ENCODE data around the gene CPEB3.

The CPEB3 gene

GRCh38 chr10:92263396-92263795 is 27.5 kb downstream of the CPEB3 start:
- H3K9me3 ChIP-seq (ENCODE audit: insufficient read depth, low read length, severe bottlenecking): no peaks in the 10 kb centered on the region
- H3K4me2 ChIP-seq (ENCODE audit: insufficient read depth, low read length): no peak overlapping the region
- no peaks in the 10 kb centered on the region for H3K79me2 ChIP-seq (ENCODE audit: insufficient read depth, low read length)
- H3K9ac ChIP-seq (ENCODE audit: low read depth, low read length): no peak overlapping the region
- no peak for DNase-seq
- no peaks in the 10 kb centered on the region for H3K27me3 ChIP-seq (ENCODE audit: insufficient read depth, low read length, poor library complexity)
- no peak for ATAC-seq (ENCODE audit: insufficient read depth, low read depth)
- no peak overlapping the region for H3K27ac ChIP-seq (ENCODE audit: low read length)
- TF ChIP-seq EZH2 (IDR thresholded peaks at IDR 0.05; ENCODE audit: borderline replicate concordance, low read depth, low read length, severe bottlenecking) (no peak), CTCF (IDR thresholded peaks at IDR 0.05; ENCODE audit: borderline replicate concordance, extremely low read depth, low read length, poor library complexity, severe bottlenecking) (no peak)
- H2AFZ ChIP-seq (ENCODE audit: low read depth, low read length): no peak overlapping the region
- no peaks in the 10 kb centered on the region for H3K36me3 ChIP-seq (ENCODE audit: insufficient read depth, low read length)
- no peak overlapping the region for H3K4me3 ChIP-seq (ENCODE audit: low read depth in 1 of 2, low read length in 2 of 2)
- H4K20me1 ChIP-seq (ENCODE audit: insufficient read depth, low read length): no peaks in the 10 kb centered on the region
- H3K4me1 ChIP-seq (ENCODE audit: insufficient read depth, low read length): no peaks in the 10 kb centered on the region

- Histone ChIP-seq H3K9me3 (ENCODE audit: insufficient read depth, low read length, severe bottlenecking) (no peaks in the 10 kb centered on the region), H3K27me3 (ENCODE audit: insufficient read depth, low read length, poor library complexity) (no peaks in the 10 kb centered on the region), H3K4me2 (ENCODE audit: insufficient read depth, low read length) (no peak overlapping the region), H4K20me1 (ENCODE audit: insufficient read depth, low read length) (no peaks in the 10 kb centered on the region), H3K9ac (ENCODE audit: low read depth, low read length) (no peak overlapping the region), H3K36me3 (ENCODE audit: insufficient read depth, low read length) (no peaks in the 10 kb centered on the region), H2AFZ (ENCODE audit: low read depth, low read length) (no peak overlapping the region), H3K79me2 (ENCODE audit: insufficient read depth, low read length) (no peaks in the 10 kb centered on the region), H3K4me3 (ENCODE audit: low read depth in 1 of 2, low read length in 2 of 2) (no peak overlapping the region), H3K4me1 (ENCODE audit: insufficient read depth, low read length) (peaks cover 4% of the 10 kb centered on the region), H3K27ac (ENCODE audit: low read length) (no peak overlapping the region)
- TF ChIP-seq EZH2 (IDR thresholded peaks at IDR 0.05; ENCODE audit: borderline replicate concordance, low read depth, low read length, severe bottlenecking) (no peak), CTCF (IDR thresholded peaks at IDR 0.05; ENCODE audit: borderline replicate concordance, extremely low read depth, low read length, poor library complexity, severe bottlenecking) (no peak)
- DNase-seq: no peak
- no peak for ATAC-seq (ENCODE audit: insufficient read depth, low read depth)
These were observed 42.3 kb downstream of the CPEB3 start for GRCh38 chr10:92248566-92248965.

GRCh38 chr10:92244796-92245195 is 46.1 kb downstream of the CPEB3 start:
- no peak for DNase-seq
- Histone ChIP-seq H3K79me2 (ENCODE audit: insufficient read depth, low read length) (no peaks in the 10 kb centered on the region), H4K20me1 (ENCODE audit: insufficient read depth, low read length) (no peaks in the 10 kb centered on the region), H3K4me3 (ENCODE audit: low read depth in 1 of 2, low read length in 2 of 2) (no peak overlapping the region), H3K9ac (ENCODE audit: low read depth, low read length) (no peak overlapping the region), H3K36me3 (ENCODE audit: insufficient read depth, low read length) (no peaks in the 10 kb centered on the region), H3K9me3 (ENCODE audit: insufficient read depth, low read length, severe bottlenecking) (no peaks in the 10 kb centered on the region), H3K27me3 (ENCODE audit: insufficient read depth, low read length, poor library complexity) (no peaks in the 10 kb centered on the region), H3K27ac (ENCODE audit: low read length) (no peak overlapping the region), H3K4me1 (ENCODE audit: insufficient read depth, low read length) (peaks cover 34% of the 10 kb centered on the region), H3K4me2 (ENCODE audit: insufficient read depth, low read length) (no peak overlapping the region), H2AFZ (ENCODE audit: low read depth, low read length) (no peak overlapping the region)
- TF ChIP-seq CTCF (IDR thresholded peaks at IDR 0.05; ENCODE audit: borderline replicate concordance, extremely low read depth, low read length, poor library complexity, severe bottlenecking) (no peak), EZH2 (IDR thresholded peaks at IDR 0.05; ENCODE audit: borderline replicate concordance, low read depth, low read length, severe bottlenecking) (no peak)
- no peak for ATAC-seq (ENCODE audit: insufficient read depth, low read depth)
